ENCODE data around the gene POLN. TPM values are rescaled to one million over a fixed set of nuclear protein-coding genes. Genes with fewer than 3 reads are reported as not detected.

Gene POLN
- polyA plus RNA-seq, 2 of the 4 experiments (the other 2 are of a cell fraction): 2.4 to 2.9 TPM

- no peak for TF ChIP-seq RNF2 (IDR thresholded peaks at IDR 0.05; ENCODE audit: borderline replicate concordance, low read depth)
- no peak for TF ChIP-seq ELK1 (IDR thresholded peaks at IDR 0.05; ENCODE audit: low read depth, low read length)
- no peak for TF ChIP-seq ZC3H11A (IDR thresholded peaks at IDR 0.05)
- TF ChIP-seq HDAC2 (IDR thresholded peaks at IDR 0.05): no peak
- TF ChIP-seq, protein P1, sequence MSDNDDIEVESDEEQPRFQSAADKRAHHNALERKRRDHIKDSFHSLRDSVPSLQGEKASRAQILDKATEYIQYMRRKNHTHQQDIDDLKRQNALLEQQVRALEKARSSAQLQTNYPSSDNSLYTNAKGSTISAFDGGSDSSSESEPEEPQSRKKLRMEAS (IDR thresholded peaks at IDR 0.05): no peak
- no peak for TF ChIP-seq EHMT2 (IDR thresholded peaks at IDR 0.05; ENCODE audit: low read depth)
These were observed 47.4 kb downstream of the POLN start (continued) for GRCh38 chr4:2194496-2194895.

- CTCF ChIA-PET: no interaction called here
- POLR2A ChIA-PET: no interaction called here
- Histone ChIP-seq H3K27ac (no peak overlapping the region), H3K4me2 (no peak overlapping the region), H3K4me1 (no peaks in the 10 kb centered on the region), H3K9me3 (no peaks in the 10 kb centered on the region), H3K4me3 (no peak overlapping the region)
- WGBS (ENCODE audit: missing lambda C conversion rate): 82% methylated on average over 7 of the region's 7 CpGs
- no peak for FAIRE-seq
- ATAC-seq: no peak
- TF ChIP-seq EHF (CRISPR knock-in tag; IDR thresholded peaks at IDR 0.05) (no peak), RNF2 (IDR thresholded peaks at IDR 0.05; ENCODE audit: borderline replicate concordance, low read depth) (no peak), JUNB (IDR thresholded peaks at IDR 0.05) (no peak), EP300 (IDR thresholded peaks at IDR 0.05) (no peak), TFCP2L1 (CRISPR knock-in tag; IDR thresholded peaks at IDR 0.05) (no peak), HDAC2 (IDR thresholded peaks at IDR 0.05) (no peak), CBX2 (IDR thresholded peaks at IDR 0.05; ENCODE audit: borderline replicate concordance, low read depth) (no peak), NFE2L2 (conservative IDR thresholded peaks at IDR 0.05; ENCODE audit: low read length) (no peak), PHF8 (IDR thresholded peaks at IDR 0.05; ENCODE audit: borderline replicate concordance, low read depth) (no peak)
- TF ChIP-seq, protein P2, sequence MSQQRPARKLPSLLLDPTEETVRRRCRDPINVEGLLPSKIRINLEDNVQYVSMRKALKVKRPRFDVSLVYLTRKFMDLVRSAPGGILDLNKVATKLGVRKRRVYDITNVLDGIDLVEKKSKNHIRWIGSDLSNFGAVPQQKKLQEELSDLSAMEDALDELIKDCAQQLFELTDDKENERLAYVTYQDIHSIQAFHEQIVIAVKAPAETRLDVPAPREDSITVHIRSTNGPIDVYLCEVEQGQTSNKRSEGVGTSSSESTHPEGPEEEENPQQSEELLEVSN (IDR thresholded peaks at IDR 0.05; ENCODE audit: borderline replicate concordance, low read depth): no peak
- DNase-seq (ENCODE audit: low read depth in 1 of 2, low spot score in 1 of 2): no peak
These were observed 48.6 kb downstream of the POLN start for GRCh38 chr4:2193326-2193725.

DNA sequence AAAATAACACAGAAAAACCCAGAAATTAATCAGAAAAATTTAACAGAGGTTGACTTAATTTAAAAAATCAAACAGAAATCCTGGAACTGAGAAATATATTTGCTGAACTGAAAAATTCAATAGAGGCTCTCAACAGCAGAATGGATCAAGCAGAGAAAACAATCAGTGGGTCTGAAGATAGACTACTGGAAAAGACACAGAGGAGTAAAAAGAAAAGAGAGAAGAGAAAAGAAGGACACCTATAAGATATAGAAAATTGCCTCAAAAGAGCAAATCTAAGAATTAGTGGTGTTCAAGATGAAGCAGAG lies 55.1 kb downstream of the POLN start:
- POLR2A ChIA-PET: no interaction called here
- TF ChIP-seq REST (IDR thresholded peaks at IDR 0.05): no peak
- TF ChIP-seq POLR2A (IDR thresholded peaks at IDR 0.05; ENCODE audit: low read length): no peak
- TF ChIP-seq, protein P3, sequence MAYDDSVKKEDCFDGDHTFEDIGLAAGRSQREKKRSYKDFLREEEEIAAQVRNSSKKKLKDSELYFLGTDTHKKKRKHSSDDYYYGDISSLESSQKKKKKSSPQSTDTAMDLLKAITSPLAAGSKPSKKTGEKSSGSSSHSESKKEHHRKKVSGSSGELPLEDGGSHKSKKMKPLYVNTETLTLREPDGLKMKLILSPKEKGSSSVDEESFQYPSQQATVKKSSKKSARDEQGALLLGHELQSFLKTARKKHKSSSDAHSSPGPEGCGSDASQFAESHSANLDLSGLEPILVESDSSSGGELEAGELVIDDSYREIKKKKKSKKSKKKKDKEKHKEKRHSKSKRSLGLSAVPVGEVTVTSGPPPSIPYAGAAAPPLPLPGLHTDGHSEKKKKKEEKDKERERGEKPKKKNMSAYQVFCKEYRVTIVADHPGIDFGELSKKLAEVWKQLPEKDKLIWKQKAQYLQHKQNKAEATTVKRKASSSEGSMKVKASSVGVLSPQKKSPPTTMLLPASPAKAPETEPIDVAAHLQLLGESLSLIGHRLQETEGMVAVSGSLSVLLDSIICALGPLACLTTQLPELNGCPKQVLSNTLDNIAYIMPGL (CRISPR knock-in tag; IDR thresholded peaks at IDR 0.05; ENCODE audit: borderline replicate concordance): no peak
- no peak for TF ChIP-seq ZSCAN20 (CRISPR knock-in tag; IDR thresholded peaks at IDR 0.05)
- TF ChIP-seq, protein P4, sequence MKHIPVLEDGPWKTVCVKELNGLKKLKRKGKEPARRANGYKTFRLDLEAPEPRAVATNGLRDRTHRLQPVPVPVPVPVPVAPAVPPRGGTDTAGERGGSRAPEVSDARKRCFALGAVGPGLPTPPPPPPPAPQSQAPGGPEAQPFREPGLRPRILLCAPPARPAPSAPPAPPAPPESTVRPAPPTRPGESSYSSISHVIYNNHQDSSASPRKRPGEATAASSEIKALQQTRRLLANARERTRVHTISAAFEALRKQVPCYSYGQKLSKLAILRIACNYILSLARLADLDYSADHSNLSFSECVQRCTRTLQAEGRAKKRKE (CRISPR knock-in tag; IDR thresholded peaks at IDR 0.05; ENCODE audit: low read depth): no peak
- no peak for TF ChIP-seq HOXB13 (CRISPR knock-in tag; IDR thresholded peaks at IDR 0.05; ENCODE audit: low read depth)
- no peak for TF ChIP-seq EHF (CRISPR knock-in tag; IDR thresholded peaks at IDR 0.05)
- FAIRE-seq: no peak
- CTCF ChIA-PET: no interaction called here
- no peak for ATAC-seq
- DNase-seq (ENCODE audit: low read depth in 1 of 2, low spot score in 1 of 2): no peak
- Histone ChIP-seq H3K27ac (no peak overlapping the region), H3K4me2 (no peak overlapping the region), H3K4me3 (no peak overlapping the region), H3K4me1 (no peaks in the 10 kb centered on the region), H3K9me3 (peaks cover 3% of the 10 kb centered on the region; the same call in 2 of the 3 replicates)
